Transverse colon (tissue), 4 donors: Measurements from ENCODE around the gene CNTN1. TPM values are rescaled to one million over a fixed set of nuclear protein-coding genes. Genes with fewer than 3 reads are reported as not detected.

Source experiments
- DNase-seq: peaks from one replicate; pipeline ENCODE4 v3.0.0-alpha.2; 2019
- H3K27ac ChIP-seq, 4 donors: fragments of 200-600 bp; sonication (generic); 2 replicates each; pipeline ENCODE4 v1.5.1; 2016 to 2018; ENCODE audit warnings: inconsistent platforms in 4 of 4
- H3K27me3 ChIP-seq: fragments of 200-600 bp; sonication (generic); 2 replicates; pipeline ENCODE4 v1.5.1; 2017; ENCODE audit warnings: inconsistent platforms
- H3K36me3 ChIP-seq, 4 donors: fragments of 200-600 bp; sonication (generic); 2 replicates each; pipeline ENCODE4 v1.5.1; 2017 to 2019; ENCODE audit warnings: inconsistent platforms in 4 of 4
- H3K4me1 ChIP-seq, 4 donors: fragments of 200-600 bp; sonication (generic); 2 replicates each; pipeline ENCODE4 v1.5.1; 2017 to 2020; ENCODE audit warnings: inconsistent platforms in 4 of 4
- H3K4me3 ChIP-seq, 4 donors: fragments of 200-600 bp; sonication (generic); 1 replicate in 1 of 4; 2 replicates in 3 of 4; pipeline versions ENCODE4 v1.5.1 to v1.6.1; 2017 to 2019; ENCODE audit warnings: inconsistent platforms in 4 of 4
- H3K9me3 ChIP-seq, 2 donors: fragments of 200-600 bp; sonication (generic); 2 replicates each; pipeline ENCODE4 v1.5.1; 2017 to 2019; ENCODE audit warnings: inconsistent platforms in 2 of 2
- EP300 ChIP-seq: sonication (generic); formaldehyde crosslinking; IDR thresholded peaks from one replicate; pipeline ENCODE4 v1.6.1; 2017; ENCODE audit warnings: antibody characterized with exemption, low read depth
- POLR2A ChIP-seq: fragments of 450-650 bp; IDR thresholded peaks from one replicate; pipeline ENCODE4 v1.6.1; 2016; ENCODE audit warnings: antibody characterized with exemption, mild to moderate bottlenecking, moderate library complexity
- POLR2AphosphoS5 ChIP-seq, 3 donors: sonication (generic); formaldehyde crosslinking; IDR thresholded peaks; one replicate each; pipeline ENCODE4 v1.6.1; 2016; ENCODE audit warnings: antibody characterized with exemption in 3 of 3
- WGBS, 2 donors: methylation state at CpG; one replicate each; pipeline ENCODE4 v1.1.5; 2018; ENCODE audit warnings: low coverage in 1 of 2; 5-methylcytosine and 5-hydroxymethylcytosine counted together
- in situ Hi-C, 4 donors: fragments of 200-750 bp; cut with MboI; loops; one replicate each; pipeline versions ENCODE4 v1.15.0 to v1.15.1; 2017; ENCODE audit warnings: low sequenced_read_pairs in 3 of 4, low pct_ligation_motif_present in 1 of 4, low pct_unique_long_range_greater_than_20kb in 1 of 4
- intact Hi-C: fragments of 100-400 bp; cut with DNase I; formaldehyde crosslinking; loops from one replicate; pipeline ENCODE4 v1.15.1; 2023; ENCODE audit warnings: low total_unique reads
- total RNA-seq, 4 donors: library from RNA; depleted of rRNA; stranded (reverse); fragments of >200 nt; gene quantifications; one replicate each; pipeline ENCODE4 v1.1.0, GENCODE V29; 2016
- TF ChIP-seq, protein P1 (sequence below), 5 experiments: fragments of 200-600 bp in 3 of 5; fragments of 450-650 bp in 2 of 5; sonication (generic) in 3 of 5; IDR thresholded peaks; 1 replicate in 2 of 5; 2 replicates in 3 of 5; pipeline ENCODE4 v1.5.1; 2016 to 2017; ENCODE audit warnings: antibody characterized with exemption in 5 of 5, inconsistent platforms in 3 of 5, mild to moderate bottlenecking in 2 of 5, moderate library complexity in 1 of 5

CNTN1 gene
- total RNA-seq, 4 donors from 2014 or later = 0.60 to 3.2 (median 1.4) TPM

DNA sequence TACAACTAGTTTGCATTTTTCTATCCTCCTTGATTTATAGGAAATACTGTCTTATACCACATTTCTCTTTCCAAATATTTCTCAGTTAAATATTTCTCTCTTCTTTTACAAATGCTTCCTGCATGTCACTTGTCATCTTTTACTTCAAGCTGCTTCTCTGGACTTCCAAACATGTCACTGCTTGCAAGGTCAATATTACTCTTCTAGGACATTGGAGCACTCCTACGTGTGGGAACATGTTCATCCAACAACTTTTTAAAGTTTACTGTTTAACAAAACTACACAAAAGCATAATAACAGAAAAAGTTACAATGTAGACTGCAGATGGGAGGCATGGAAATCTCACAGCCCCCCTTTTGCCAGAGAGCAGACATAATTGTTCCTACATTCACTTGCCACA, 28.5 kb upstream of the CNTN1 start:
- Histone ChIP-seq H3K4me3 (no peak overlapping the region), H3K4me1 (no peaks in the 10 kb centered on the region), H3K27me3 (no peaks in the 10 kb centered on the region), H3K36me3 (no peaks in the 10 kb centered on the region), H3K9me3 (no peaks in the 10 kb centered on the region), H3K27ac (no peak overlapping the region)
- intact Hi-C loops (no loop called here), in situ Hi-C loops (no loop called here)
- WGBS, 2 donors = 50 to 55% methylated on average over 1 of the region's 1 CpG
- no peak for TF ChIP-seq POLR2A
- no peak for TF ChIP-seq POLR2AphosphoS5 (IDR thresholded peaks at IDR 0.05)
- TF ChIP-seq EP300 = no peak
- TF ChIP-seq, protein P1, sequence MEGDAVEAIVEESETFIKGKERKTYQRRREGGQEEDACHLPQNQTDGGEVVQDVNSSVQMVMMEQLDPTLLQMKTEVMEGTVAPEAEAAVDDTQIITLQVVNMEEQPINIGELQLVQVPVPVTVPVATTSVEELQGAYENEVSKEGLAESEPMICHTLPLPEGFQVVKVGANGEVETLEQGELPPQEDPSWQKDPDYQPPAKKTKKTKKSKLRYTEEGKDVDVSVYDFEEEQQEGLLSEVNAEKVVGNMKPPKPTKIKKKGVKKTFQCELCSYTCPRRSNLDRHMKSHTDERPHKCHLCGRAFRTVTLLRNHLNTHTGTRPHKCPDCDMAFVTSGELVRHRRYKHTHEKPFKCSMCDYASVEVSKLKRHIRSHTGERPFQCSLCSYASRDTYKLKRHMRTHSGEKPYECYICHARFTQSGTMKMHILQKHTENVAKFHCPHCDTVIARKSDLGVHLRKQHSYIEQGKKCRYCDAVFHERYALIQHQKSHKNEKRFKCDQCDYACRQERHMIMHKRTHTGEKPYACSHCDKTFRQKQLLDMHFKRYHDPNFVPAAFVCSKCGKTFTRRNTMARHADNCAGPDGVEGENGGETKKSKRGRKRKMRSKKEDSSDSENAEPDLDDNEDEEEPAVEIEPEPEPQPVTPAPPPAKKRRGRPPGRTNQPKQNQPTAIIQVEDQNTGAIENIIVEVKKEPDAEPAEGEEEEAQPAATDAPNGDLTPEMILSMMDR (IDR thresholded peaks at IDR 0.05) = no peak
- DNase-seq = no peak

DNA sequence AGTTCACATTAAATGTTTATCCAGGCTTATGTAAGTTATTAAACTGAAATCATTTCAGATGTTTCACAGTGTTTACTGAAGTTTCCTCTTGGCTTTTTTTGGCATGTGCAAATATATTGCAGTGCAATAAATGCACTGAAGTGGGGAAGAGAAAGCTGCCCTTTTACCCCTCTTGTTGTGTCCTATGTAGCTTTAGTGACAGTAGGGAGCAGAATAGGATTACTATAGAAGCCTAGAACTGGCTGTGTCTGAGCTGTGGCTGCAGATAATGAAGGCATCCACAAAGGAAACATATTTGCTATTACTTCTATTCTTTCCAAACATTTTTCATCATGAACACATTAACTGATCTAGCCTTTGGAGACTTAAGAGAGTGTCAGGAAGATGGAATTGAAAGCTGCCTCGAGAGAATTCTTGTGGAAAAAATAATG, 24.1 kb upstream of the CNTN1 start:
- no peak overlapping the region for H3K4me3 ChIP-seq
- in situ Hi-C loops = no loop called here

DNA sequence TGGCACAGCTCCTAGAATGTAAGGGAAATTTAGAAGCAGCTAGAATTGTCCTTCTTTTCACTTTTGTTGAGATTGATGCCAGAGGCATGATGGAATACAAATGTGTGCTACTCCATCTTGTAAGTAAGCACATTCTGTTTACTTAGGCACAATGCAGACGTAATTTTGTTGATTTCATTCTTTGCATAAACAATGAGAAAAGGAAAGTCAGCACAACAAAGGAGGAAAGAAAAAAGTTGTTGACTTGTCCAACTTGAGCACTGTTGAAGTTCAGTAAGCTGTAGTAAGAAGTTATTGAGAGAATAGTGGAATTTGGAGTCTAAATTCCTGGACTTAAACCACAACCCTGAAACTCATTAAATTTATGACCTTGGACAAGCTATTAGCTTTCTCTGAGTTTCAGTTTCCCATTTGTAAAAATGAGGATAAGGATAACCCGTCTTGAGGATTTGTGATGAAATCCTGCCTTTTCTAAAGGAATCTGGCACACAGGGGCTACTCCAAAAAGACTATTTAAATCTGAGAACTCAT, 19.4 kb upstream of the CNTN1 start:
- TF ChIP-seq POLR2AphosphoS5 (IDR thresholded peaks at IDR 0.05) (no peak), EP300 (no peak), POLR2A (no peak)
- TF ChIP-seq, protein P1 (IDR thresholded peaks at IDR 0.05) = no peak
- intact Hi-C loops (no loop called here), in situ Hi-C loops (no loop called here)
- 21 to 26% methylated on average over 2 of the region's 2 CpGs for WGBS, 2 donors
- no peak for DNase-seq
- Histone ChIP-seq H3K9me3 (no peaks in the 10 kb centered on the region), H3K36me3 (no peaks in the 10 kb centered on the region), H3K4me1 (no peaks in the 10 kb centered on the region), H3K27ac (no peak overlapping the region), H3K27me3 (no peaks in the 10 kb centered on the region), H3K4me3 (no peak overlapping the region)

More for the DNA sequence above, 24.1 kb upstream of the CNTN1 start:
- intact Hi-C loops = no loop called here
- DNase-seq = no peak
- Histone ChIP-seq H3K27ac (no peak overlapping the region), H3K36me3 (no peaks in the 10 kb centered on the region), H3K9me3 (no peaks in the 10 kb centered on the region), H3K4me1 (no peaks in the 10 kb centered on the region), H3K27me3 (no peaks in the 10 kb centered on the region)
- WGBS, 2 donors = 20 to 40% methylated on average over 1 of the region's 1 CpG
- TF ChIP-seq POLR2AphosphoS5 (IDR thresholded peaks at IDR 0.05) = no peak
- TF ChIP-seq POLR2A = no peak
- TF ChIP-seq, protein P1 (IDR thresholded peaks at IDR 0.05) = no peak
- TF ChIP-seq EP300 = no peak

DNA sequence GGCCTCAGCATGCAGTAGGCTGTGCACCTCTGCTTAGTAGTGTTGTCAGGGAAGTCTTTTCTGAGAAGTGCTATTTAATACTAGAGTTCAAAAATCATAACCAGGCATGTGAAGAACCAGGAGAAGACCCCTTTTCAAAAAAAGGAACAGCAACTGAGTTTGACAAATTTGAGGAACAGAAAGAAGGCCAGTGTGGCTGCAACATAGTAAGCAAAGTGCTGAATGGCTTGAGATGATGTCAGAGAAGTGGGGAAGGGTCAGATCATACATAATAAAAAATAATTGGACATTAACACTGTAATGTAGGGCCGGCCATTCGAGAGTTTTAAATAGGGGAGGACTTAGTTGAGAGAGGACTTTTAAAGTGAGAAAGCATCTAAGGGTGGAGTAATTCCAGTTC, 11.1 kb upstream of the CNTN1 start:
- Histone ChIP-seq H3K27me3 (no peaks in the 10 kb centered on the region), H3K27ac (no peak overlapping the region), H3K36me3 (no peaks in the 10 kb centered on the region), H3K9me3 (no peaks in the 10 kb centered on the region), H3K4me1 (no peaks in the 10 kb centered on the region), H3K4me3 (no peak overlapping the region)
- TF ChIP-seq EP300 (no peak), POLR2AphosphoS5 (IDR thresholded peaks at IDR 0.05) (no peak)
- TF ChIP-seq, protein P1 (IDR thresholded peaks at IDR 0.05) = no peak
- in situ Hi-C loops (no loop called here), intact Hi-C loops (no loop called here)
- DNase-seq = no peak
- 69 to 83% methylated on average over 2 of the region's 2 CpGs for WGBS, 2 donors
